K562 (cell line): ENCODE measurements around the gene CHCHD6. TPM values are rescaled to one million over a fixed set of nuclear protein-coding genes. Genes with fewer than 3 reads are reported as not detected.

Experiments
- AFF4 ChIP-seq: sonication (generic); formaldehyde crosslinking; IDR thresholded peaks from 2 replicates; pipeline ENCODE4 v1.8.0; 2023; ENCODE audit warnings: mild to moderate bottlenecking, missing genetic modification reagents
- KHSRP ChIP-seq: fragments of 450-650 bp; IDR thresholded peaks from 2 replicates; pipeline ENCODE4 v1.6.1; 2017
- KLF16 ChIP-seq: IDR thresholded peaks from 2 replicates; pipeline ENCODE4 v1.6.1; 2016; ENCODE audit warnings: antibody characterized with exemption
- MECOM ChIP-seq: fragments of 250-450 bp; sonication (Bioruptor Pico); IDR thresholded peaks from 2 replicates; pipeline ENCODE4 v1.8.0; 2022; ENCODE audit warnings: inconsistent platforms
- MGA ChIP-seq: fragments of 450-650 bp; IDR thresholded peaks from 2 replicates; pipeline ENCODE4 v1.6.1; 2016; ENCODE audit warnings: mild to moderate bottlenecking, moderate library complexity
- PRMT5 ChIP-seq: sonication (generic); formaldehyde crosslinking; IDR thresholded peaks from 2 replicates; pipeline ENCODE4 v1.5.0; 2020; ENCODE audit warnings: missing genetic modification reagents
- ZBTB34 ChIP-seq: fragments of 250-450 bp; sonication (Bioruptor Pico); IDR thresholded peaks from 2 replicates; pipeline ENCODE4 v1.8.0; 2021; ENCODE audit warnings: mild to moderate bottlenecking, moderate library complexity
- ZNF165 ChIP-seq: fragments of 250-450 bp; sonication (Bioruptor Pico); IDR thresholded peaks from 2 replicates; pipeline ENCODE4 v1.4.0; 2020; ENCODE audit warnings: borderline replicate concordance
- polyA plus RNA-seq, 8 experiments: library from polyadenylated mRNA; depleted of rRNA in 4 of 8; stranded (reverse) in 5 of 8; unstranded in 3 of 8; fragments of >200 nt; fragmentation: Nextera tagmentation in 2 of 8; fragmentation: Illumina TruSeq in 1 of 8; extraction: Ambion mirVana in 2 of 8; extraction: Trizol in 1 of 8; gene quantifications; 2 replicates each; pipeline versions ENCODE4 v1.2.1 to v1.2.3, GENCODE V29; 2011 to 2014; ENCODE audit warnings: inconsistent platforms in 1 of 8, missing spikeins in 1 of 8
- total RNA-seq, 7 experiments: library from RNA; depleted of rRNA in 6 of 7; stranded (reverse); fragments of >200 nt in 6 of 7; fragmentation: Illumina TruSeq in 2 of 7; extraction: Trizol in 2 of 7; gene quantifications; 2 replicates each; pipeline versions ENCODE4 v1.2.1 to v1.2.3, GENCODE V29; 2011 to 2021; ENCODE audit warnings: low replicate concordance in 1 of 7

The CHCHD6 gene
- total and polyA plus RNA-seq, 9 of the 15 experiments (the other 6 are each of a cell fraction or from before 2014, with no cell fraction given) = 4.6 to 18.6 (median 10.9) TPM

- TF ChIP-seq AFF4 (CRISPR knock-in tag) = no peak
- no peak for TF ChIP-seq ZNF165 (CRISPR knock-in tag)
- no peak for TF ChIP-seq PRMT5 (CRISPR knock-in tag)
- TF ChIP-seq ZBTB34 = no peak
- no peak for TF ChIP-seq KLF16
- no peak for TF ChIP-seq MECOM (CRISPR knock-in tag)
- no peak for TF ChIP-seq MGA
- TF ChIP-seq KHSRP = no peak
Observed at GRCh38 chr3:126747768-126748167, 43.7 kb downstream of the CHCHD6 start (continued).
